EH (cell line): ENCODE measurements around the gene SLC39A13.

Experiments used
- DNase-seq: peaks from one replicate; pipeline ENCODE4 v3.0.0-alpha.2; 2015; ENCODE audit warnings: low read depth

The SLC39A13 gene

DNA sequence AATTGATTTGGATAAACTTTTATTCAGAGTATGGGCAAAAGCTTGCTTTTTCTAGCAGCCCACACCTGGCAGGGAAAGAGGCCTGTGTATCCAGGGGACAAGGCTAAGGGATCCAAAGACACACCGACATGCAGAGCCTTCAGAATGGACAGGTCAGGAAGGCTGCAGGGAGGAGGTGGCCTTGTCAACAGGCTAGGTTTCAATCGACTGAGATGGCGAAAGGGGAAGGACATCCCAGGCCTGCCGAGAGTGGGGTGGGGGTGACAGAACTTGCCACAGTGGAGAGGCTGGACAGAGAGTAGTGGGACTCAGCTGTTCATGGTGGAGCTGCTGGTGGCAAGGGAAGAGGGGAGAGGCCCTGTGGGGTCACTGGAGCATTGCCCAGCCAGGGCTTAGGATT lies 5.3 kb upstream of the SLC39A13 start:
- DNase-seq, result no peak

DNA sequence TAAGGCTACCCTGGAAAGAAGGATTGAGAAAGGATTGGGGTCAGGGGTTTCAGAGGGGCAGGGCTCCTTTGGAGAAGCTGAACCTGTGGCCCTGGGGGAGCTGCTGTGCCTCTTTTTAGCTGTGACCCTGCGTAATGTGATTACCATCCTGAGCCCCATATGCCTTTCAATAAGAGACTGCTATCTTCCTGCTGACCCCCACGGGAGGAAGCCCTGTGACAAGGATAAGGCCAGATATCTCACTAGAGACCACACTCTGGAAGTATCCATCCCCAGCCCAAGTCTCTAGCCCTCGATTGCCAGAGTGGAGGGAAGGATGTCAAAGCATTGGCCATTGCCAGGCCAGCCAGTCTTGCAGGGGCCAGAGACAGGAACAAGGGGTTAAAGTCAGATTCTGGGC lies 4.8 kb upstream of the SLC39A13 start:
- no peak for DNase-seq

DNA sequence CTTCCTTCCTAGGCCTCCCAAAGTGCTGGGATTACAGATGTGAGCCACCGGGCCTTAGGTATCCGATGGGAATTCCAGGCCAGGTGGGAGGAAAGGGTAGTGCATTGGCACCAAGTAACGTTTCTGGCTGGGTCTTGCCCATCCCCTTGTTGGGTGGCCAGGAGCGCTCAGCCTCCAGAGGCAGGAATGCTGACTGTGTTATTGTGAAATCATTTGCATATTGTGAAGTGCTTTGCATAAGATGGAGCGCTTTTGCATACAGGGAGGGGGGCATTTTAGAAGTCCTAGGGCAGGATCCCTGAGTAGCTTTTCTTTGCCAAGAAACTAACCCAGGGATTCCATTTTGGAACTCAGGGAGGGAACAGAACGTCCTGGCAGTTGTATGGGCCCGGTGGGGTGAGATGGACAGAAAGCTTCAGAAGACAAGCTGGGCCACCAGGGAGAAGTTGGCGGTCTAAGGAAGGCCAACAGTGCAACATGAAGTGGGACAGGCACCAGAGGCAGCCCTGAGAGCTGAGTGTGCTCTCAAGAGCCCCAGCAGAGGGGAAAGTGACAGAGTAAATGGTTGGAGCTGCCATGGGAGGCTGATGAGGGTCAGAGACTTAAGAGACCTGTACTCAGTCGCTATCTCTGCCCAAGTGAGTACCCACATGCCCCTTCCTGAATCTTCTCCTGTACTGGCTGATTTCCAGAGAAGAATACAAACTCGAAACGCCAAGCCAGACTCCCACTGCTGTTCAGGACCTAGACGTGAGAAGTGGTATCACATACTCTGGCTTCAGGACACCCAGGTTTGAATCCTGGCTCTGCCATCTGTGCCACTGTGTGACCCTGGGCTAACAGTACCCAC lies 1.3 kb upstream of the SLC39A13 start:
- DNase-seq, result no peak

DNA sequence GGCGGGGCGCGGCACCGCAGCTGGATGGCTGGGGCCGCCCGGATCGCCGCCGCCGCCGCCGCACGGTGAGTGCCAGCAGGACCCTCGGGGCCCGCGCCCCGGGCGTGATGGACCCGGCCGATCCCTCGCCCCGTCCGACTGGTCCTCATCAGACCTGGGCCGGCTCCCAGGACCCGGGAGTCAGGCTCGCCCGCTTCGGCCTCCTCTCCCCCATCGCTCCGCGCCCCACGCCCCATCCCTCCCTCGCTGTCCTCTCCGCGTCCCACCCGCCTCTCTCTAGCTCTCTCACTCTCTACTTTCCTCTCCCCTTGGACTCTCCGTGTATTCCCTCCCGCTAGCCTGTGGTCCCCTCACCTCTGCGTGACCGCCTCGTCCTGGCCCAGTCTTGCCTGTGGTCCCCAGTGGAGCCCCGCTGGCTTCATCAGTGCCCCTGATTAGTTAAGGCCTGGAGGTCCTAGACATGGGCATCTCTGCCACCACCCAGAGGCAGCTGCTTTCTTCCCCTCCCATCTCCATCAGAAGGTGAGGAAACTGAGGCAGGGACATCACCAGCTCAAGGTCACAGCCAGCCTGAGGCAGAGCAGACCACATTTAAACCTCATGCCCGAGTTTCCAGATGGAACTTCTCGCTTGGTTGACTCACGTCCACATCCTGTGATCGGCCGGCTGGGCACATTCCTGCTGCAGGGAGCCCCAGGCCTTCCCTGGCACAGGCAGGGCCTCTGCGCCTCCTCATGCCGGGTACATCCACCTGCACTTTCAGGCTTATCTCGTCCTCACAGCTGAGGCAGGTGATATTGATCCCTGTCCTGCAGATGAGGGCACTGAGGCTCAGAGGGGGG lies 429 bp downstream of the SLC39A13 start:
- peak; percentile 91 for DNase-seq

DNA sequence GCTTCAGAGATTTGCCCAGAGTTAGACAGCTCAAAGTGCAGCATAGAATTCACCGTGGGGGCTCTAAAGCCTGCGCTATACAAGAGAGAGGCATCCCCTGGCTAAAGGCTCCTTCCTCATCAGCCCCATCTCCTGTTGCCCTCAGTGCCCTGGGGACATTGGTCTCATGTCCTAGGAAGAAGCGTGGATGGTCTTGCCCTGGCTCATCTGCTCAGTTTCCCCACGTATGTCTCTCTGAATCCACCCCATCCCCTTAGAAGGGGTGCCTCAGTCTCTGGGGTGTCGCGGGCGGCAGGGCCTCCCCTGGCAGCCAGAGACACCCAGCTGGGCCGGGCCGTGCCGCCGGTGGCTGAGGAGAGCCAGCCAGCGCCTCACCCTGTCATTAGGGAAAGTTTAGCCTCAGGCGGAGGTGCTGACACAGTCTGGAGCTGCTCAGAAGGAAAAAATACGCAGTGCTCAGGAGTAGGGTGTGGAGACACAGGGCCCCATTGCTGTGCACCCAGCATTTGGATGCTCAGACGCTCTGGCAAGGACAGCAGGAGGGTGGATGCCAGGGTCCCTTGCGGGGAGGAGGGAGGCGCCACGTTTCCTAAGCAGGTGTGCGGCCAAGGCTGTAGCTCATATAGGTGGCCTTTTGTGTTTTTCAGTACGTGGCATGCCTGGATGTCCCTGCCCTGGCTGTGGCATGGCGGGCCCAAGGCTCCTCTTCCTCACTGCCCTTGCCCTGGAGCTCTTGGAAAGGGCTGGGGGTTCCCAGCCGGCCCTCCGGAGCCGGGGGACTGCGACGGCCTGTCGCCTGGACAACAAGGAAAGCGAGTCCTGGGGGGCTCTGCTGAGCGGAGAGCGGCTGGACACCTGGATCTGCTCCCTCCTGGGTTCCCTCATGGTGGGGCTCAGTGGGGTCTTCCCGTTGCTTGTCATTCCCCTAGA lies 1.3 kb downstream of the SLC39A13 start:
- peak; percentile 71 for DNase-seq

DNA sequence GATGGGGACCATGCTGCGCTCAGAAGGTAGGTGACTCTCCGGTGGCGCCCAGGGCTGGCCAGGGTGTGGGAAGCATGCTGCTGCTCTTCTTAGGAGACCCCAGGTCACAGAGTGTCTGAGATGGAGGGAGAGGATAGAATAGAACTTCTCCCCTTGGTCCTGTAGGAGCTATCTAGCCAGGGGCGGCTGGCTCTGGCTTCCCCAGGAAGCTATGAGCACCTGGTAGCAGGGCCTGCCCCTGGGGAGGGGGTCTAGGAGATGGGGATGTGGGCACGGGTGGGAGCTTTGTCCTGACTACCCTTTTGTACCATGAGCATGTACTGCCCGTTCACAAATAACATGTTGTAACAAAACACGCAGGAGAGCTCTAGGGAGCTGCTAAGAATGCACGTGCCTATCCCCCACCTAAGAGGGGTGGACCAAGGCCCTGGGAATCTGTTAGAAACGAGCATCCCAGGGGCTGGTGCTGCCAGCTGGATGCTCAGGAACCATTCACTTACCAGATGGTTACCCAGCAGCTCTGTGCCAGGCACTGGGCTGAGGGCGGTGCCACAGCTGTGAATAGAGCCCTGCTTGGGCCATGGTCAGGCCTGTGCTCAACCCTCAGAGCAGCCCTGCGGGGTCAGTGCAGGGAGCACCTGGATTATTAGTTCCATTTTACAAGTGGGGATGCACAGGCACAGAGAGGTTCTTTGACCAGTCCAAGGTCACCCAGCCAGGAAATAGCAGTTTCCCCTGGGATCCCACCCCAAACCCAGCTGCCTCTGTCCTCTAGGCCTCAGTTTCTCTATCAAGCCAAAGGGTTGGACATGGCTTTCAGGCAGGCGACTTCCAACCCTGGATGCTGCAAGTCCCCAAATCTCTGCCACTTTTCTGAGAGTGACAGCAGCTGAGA lies 2.2 kb downstream of the SLC39A13 start:
- DNase-seq, result no peak

DNA sequence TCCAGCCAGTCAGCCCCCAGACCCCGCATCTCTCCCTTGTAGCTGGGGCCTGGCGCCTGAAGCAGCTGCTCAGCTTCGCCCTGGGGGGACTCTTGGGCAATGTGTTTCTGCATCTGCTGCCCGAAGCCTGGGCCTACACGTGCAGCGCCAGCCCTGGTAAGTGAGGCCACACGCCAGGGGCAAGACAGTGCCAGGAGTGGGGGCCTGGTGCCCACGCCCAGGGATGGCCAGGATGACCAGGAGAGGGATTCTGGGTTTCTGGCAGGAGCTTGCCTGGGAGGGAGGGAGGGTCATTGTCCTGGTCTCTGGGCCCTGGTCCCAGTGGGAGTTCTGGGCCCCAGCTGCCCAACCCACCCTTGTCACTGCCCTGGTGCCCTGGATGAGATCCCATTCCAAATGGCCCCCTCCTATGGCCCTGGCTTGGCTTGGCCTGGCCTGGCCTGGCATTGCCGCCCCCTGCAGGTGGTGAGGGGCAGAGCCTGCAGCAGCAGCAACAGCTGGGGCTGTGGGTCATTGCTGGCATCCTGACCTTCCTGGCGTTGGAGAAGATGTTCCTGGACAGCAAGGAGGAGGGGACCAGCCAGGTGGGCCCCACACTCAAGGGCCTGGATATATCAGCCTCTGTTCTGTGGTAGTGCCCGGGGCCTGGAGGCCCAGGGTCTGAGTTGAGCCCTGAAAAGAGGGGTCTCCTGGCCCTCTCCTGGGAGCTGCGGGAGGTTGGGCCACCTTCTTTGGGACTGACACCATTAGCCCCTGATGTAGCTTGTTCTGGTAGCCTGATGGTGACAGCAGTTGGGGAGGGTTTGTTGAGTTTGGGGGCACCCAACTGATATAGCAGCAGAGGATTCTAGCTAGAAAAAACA lies 3.7 kb downstream of the SLC39A13 start:
- peak; percentile 51 for DNase-seq

DNA sequence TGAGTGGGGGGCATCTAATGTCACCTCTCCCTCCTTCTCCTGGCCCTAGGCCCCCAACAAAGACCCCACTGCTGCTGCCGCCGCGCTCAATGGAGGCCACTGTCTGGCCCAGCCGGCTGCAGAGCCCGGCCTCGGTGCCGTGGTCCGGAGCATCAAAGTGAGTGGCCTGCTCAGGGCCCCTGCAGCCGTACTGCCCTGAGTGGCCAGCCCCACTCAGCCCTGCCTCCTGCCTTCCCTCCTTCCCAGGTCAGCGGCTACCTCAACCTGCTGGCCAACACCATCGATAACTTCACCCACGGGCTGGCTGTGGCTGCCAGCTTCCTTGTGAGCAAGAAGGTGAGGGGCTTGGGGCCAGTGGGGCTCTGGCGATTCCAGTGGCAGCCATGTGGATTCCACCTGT lies 5.0 kb downstream of the SLC39A13 start:
- DNase-seq, result no peak

DNA sequence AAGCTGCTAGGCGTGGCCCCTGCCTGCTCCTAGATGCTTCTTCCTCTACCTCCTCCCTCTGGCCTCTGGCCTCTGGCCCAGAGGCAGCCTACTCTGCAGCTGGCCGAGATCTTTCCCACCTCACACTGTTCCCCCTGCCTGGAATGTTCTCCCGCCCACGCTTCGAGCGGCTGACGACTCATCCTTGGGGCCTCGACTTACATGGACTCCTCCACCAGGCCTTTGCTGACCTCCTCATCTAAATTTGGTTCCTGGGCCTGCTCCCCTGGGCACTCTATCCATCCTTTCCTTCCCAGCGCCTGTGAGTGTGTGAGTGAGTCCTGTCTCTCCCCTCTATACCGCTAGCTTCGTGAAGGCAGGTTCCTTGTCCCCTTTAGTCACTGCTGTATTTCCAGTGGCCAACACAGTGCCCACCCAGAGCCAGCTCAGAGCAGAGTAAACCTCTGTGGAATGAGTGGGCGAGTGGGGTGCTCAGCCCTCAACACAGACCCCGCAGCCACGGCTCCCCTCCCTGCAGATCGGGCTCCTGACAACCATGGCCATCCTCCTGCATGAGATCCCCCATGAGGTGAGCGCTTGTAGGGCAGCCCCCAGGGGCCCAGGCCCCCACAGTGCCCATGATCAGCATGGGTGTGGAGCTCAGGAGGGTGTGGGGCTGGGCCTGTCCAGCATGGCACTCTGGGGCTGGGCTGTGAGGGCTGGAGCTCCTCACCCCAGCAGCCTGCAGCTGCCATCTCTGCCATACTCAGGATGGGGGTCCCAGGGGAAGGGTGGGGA lies 5.7 kb downstream of the SLC39A13 start:
- peak; percentile 74 for DNase-seq

DNA sequence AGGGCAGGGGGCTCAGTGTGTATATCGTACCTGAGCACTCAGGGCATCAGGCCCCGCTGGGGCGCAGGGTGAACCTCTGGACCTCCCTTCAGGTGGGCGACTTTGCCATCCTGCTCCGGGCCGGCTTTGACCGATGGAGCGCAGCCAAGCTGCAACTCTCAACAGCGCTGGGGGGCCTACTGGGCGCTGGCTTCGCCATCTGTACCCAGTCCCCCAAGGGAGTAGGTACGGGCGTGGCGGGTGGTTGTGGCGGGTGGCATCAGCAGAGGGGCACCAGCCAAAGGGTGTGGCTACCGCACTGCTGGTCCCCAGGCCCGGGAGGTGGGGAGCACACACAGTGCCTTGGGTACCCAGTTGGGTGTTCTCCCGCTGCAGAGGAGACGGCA lies 6.3 kb downstream of the SLC39A13 start:
- no peak for DNase-seq

DNA sequence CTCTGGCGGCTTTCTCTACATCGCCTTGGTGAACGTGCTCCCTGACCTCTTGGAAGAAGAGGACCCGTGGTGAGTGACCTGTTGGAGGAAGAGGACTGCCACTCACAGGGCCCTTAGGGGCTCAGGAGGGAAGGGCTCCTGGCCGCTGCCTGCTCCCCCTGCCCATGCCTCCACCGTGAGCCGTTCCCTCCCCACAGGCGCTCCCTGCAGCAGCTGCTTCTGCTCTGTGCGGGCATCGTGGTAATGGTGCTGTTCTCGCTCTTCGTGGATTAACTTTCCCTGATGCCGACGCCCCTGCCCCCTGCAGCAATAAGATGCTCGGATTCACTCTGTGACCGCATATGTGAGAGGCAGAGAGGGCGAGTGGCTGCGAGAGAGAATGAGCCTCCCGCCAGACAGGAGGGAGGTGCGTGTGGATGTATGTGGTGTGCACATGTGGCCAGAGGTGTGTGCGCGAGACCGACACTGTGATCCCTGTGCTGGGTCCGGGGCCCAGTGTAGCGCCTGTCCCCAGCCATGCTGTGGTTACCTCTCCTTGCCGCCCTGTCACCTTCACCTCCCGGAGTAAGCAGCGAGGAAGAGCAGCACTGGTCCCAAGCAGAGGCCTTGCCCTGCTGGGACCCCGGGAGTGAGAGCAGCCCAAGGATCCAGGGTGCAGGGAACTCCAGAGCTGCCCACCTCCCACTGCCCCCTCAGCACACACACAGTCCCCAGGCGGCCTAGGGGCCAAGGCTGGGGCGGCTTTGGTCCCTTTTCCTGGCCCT lies 6.9 kb downstream of the SLC39A13 start:
- no peak for DNase-seq

DNA sequence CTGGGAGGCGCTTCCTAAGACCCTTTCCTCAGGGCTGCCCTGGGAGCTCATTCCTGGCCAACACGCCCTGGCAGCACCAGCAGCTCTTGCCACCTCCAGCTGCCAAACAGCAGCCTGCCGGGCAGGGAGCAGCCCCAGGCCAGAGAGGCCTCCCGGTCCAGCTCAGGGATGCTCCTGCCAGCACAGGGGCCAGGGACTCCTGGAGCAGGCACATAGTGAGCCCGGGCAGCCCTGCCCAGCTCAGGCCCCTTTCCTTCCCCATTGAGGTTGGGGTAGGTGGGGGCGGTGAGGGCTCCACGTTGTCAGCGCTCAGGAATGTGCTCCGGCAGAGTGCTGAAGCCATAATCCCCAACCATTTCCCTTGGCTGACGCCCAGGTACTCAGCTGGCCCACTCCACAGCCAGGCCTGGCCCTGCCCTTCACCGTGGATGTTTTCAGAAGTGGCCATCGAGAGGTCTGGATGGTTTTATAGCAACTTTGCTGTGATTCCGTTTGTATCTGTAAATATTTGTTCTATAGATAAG lies 7.6 kb downstream of the SLC39A13 start:
- DNase-seq, result peak; percentile 98

DNA sequence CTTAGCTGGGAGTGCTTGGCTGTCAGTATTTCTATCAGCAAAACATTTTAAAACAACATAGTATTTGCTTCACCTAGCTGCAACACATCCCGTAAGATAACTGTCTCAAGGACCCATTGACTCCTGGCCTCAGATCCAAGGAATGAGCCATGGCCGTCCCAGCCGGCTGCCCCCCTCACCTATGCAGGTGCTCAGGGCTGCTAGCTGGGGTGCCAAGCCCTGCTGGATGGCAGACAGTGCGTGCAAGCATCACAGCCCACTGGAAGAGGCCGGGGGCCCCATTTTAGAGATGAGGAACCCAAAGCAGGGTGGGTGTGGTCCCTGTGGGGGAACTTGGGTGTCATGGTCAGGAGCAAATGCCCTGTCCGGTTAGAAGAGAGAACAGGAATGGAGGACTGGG lies 9.3 kb downstream of the SLC39A13 start:
- no peak for DNase-seq

DNA sequence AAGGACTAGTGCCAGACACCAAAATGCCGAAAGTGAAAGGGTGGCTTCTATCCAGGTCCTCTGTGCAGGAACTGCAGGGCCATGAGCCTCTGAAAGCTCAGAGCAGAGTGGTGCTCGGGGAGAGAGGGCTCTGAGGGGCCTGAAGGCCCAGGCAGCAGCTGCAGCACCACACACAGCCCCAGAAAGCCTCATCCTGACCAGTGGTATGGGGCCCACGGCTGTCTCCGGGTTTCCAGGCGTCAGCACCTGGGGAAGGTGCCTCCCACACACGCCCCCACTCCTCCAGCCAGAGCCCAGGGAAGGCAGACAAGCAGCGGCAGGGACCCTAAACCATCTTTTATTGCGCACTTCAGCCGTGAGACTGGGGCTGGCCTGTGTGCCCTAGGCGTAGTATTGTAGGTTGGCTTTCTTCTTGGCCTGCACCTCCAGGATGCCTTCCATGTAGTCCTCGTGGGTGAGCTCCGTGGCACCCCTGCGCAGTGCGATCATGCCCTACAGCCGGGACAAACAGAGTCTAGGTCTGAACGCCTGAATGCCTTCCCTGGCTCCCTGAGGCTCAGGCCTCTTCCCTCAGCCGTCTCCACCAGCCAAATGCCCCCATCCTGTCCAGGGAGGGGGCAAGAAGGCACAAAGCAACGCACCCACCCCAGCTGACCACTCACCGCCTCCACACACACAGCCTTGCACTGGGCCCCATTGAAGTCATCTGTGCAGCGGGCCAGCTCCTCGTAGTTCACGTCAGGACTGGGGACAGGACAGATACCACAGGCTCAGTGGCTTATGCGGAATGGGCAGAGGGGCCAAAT lies 10.3 kb downstream of the SLC39A13 start:
- DNase-seq, result no peak

DNA sequence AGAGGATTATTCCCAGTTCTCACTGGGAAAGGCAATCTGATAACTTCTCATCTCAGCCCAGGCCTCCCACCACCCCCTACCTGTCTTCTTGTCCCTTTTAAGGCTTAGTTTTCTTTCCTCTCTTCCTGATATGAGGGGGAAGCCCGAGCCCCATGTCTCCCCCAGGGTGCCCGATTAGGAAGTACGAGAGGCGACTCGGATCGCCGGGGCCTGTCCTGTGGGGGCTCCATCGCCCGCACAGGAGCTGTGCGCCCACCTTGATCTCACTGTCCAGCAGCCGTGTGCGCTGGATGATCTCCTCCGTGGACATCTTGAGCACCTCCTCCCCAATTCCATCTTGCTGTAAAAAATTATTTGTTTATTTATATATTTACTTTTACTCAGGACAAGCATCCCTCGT lies 17.2 kb downstream of the SLC39A13 start:
- no peak for DNase-seq

DNA sequence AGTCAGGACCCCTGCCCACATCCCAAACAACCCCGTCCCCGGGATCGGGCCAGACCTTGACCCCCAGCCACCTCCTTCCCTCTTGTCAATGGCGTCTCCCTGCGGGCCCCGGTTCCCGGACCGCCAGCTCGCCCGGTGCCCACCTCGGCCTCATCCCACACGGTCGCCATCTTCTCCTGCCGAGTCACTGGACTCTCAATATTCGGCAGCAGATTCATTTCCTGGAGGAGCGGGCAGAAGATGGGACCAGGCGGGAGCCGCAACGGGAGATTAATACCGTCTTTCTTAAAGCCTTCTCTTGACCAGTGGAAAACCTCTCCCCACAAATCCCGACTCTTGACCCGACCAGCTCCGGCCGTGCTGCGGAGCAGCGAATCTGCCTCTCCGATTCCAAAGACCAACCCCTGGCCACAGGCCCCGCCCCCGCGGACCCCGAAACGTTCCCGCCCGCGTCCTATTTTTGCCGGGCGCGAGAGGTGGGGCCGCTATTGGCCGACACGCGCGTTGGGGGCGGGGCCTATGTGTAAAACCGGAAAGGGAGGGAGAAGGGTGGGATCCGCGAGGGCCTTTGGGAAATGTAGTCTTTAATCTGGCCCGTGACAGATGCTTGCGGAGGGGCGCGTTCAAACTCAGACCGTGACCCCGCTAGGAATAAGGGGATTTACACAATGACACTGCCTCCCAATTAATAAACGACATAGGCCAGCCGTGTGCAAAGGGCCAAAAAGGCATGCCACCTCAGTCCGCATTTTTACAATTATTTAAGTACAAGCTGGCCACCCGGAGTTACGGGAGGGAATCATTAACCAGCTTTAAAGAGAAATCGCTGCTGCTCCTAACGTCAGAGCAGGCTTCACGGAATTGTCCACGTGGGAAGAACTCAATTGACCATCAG lies 17.9 kb downstream of the SLC39A13 start, which contains the start of gene PSMC3:
TSS of gene PSMC3 (minus strand) at position 378 of the 895 bp plus-strand sequence. CDS start at position 218, 160 bp downstream.
- peak; percentile 97 for DNase-seq
